HepG2 (cell line): ENCODE data around the gene ASF1B. TPM values are rescaled to one million over a fixed set of nuclear protein-coding genes. Genes with fewer than 3 reads are reported as not detected.

ENCODE experiments used
- AHR ChIP-seq: IDR thresholded peaks from 2 replicates; pipeline ENCODE4 v1.6.1; 2018; ENCODE audit warnings: missing genetic modification reagents, missing compliant biosample characterization
- HOMEZ ChIP-seq: IDR thresholded peaks from 2 replicates; pipeline ENCODE4 v1.6.1; 2016; ENCODE audit warnings: low read depth
- MED8 ChIP-seq: sonication (generic); formaldehyde crosslinking; IDR thresholded peaks from 2 replicates; pipeline ENCODE4 v1.8.1; 2023; ENCODE audit warnings: mild to moderate bottlenecking, missing genetic modification reagents; ENCODE audit not compliant: insufficient replicate concordance
- NRL ChIP-seq: sonication (generic); formaldehyde crosslinking; IDR thresholded peaks from 2 replicates; pipeline ENCODE4 v1.5.0; 2020; ENCODE audit warnings: missing genetic modification reagents, mild to moderate bottlenecking, moderate library complexity, borderline replicate concordance
- REPIN1 ChIP-seq: sonication (generic); formaldehyde crosslinking; IDR thresholded peaks from 2 replicates; pipeline ENCODE4 v1.8.0; 2022; ENCODE audit warnings: missing genetic modification reagents, low read depth, mild to moderate bottlenecking, borderline replicate concordance
- SMARCC2 ChIP-seq: fragments of 450-650 bp; IDR thresholded peaks from 2 replicates; pipeline ENCODE4 v1.6.1; 2017; ENCODE audit warnings: antibody characterized with exemption, mild to moderate bottlenecking
- TAF1 ChIP-seq: sonication (generic); formaldehyde crosslinking; IDR thresholded peaks from 2 replicates; pipeline ENCODE4 v1.4.0; 2020; ENCODE audit warnings: missing genetic modification reagents
- TCF7 ChIP-seq: sonication (generic); IDR thresholded peaks from 2 replicates; pipeline ENCODE4 v1.6.1; 2016; ENCODE audit warnings: antibody characterized with exemption, low read depth
- YEATS4 ChIP-seq: sonication (generic); formaldehyde crosslinking; IDR thresholded peaks from 2 replicates; pipeline ENCODE4 v1.4.0; 2020; ENCODE audit warnings: missing genetic modification reagents, borderline replicate concordance
- ZBTB34 ChIP-seq: sonication (generic); formaldehyde crosslinking; IDR thresholded peaks from 2 replicates; pipeline ENCODE4 v1.8.0; 2022; ENCODE audit warnings: mild to moderate bottlenecking, missing genetic modification reagents
- ZMAT3 ChIP-seq: sonication (generic); formaldehyde crosslinking; conservative IDR thresholded peaks from 2 replicates; pipeline ENCODE4 v1.7.0; 2021; ENCODE audit warnings: missing genetic modification reagents
- ZNF180 ChIP-seq: sonication (generic); formaldehyde crosslinking; IDR thresholded peaks from 2 replicates; pipeline ENCODE4 v1.4.0; 2020; ENCODE audit warnings: low read depth, missing genetic modification reagents, borderline replicate concordance
- ZNF547 ChIP-seq: sonication (generic); formaldehyde crosslinking; IDR thresholded peaks from 2 replicates; pipeline ENCODE4 v1.5.1; 2020; ENCODE audit warnings: mild to moderate bottlenecking, missing genetic modification reagents
- ZNF552 ChIP-seq: sonication (generic); formaldehyde crosslinking; IDR thresholded peaks from 2 replicates; pipeline ENCODE4 v1.9.0; 2022; ENCODE audit warnings: missing genetic modification reagents, mild to moderate bottlenecking, borderline replicate concordance
- ZNF572 ChIP-seq: sonication (generic); formaldehyde crosslinking; IDR thresholded peaks from 2 replicates; pipeline ENCODE4 v1.5.1; 2020; ENCODE audit warnings: mild to moderate bottlenecking, missing genetic modification reagents
- ZNF761 ChIP-seq: sonication (generic); formaldehyde crosslinking; conservative IDR thresholded peaks from 2 replicates; pipeline ENCODE4 v1.4.0; 2020; ENCODE audit warnings: mild to moderate bottlenecking, missing genetic modification reagents
- ZNF777 ChIP-seq: sonication (generic); formaldehyde crosslinking; IDR thresholded peaks from 2 replicates; pipeline ENCODE4 v1.4.0; 2020; ENCODE audit warnings: missing genetic modification reagents
- ZNF781 ChIP-seq: sonication (generic); formaldehyde crosslinking; IDR thresholded peaks from 2 replicates; pipeline ENCODE4 v1.5.1; 2020; ENCODE audit warnings: borderline replicate concordance, mild to moderate bottlenecking, missing genetic modification reagents; ENCODE audit errors: not compliant biosample characterization
- ZNF800 ChIP-seq: sonication (generic); formaldehyde crosslinking; IDR thresholded peaks from 2 replicates; pipeline ENCODE4 v1.4.0; 2020; ENCODE audit warnings: missing genetic modification reagents
- ZNF839 ChIP-seq: sonication (generic); formaldehyde crosslinking; IDR thresholded peaks from 2 replicates; pipeline ENCODE4 v1.4.0; 2020; ENCODE audit warnings: missing genetic modification reagents, mild to moderate bottlenecking, borderline replicate concordance
- ZSCAN5A ChIP-seq: sonication (generic); formaldehyde crosslinking; IDR thresholded peaks from 2 replicates; pipeline ENCODE4 v1.8.0; 2022; ENCODE audit warnings: mild to moderate bottlenecking, missing genetic modification reagents, borderline replicate concordance
- ZZZ3 ChIP-seq: sonication (generic); formaldehyde crosslinking; IDR thresholded peaks from 2 replicates; pipeline ENCODE4 v1.4.0; 2020; ENCODE audit warnings: missing genetic modification reagents, mild to moderate bottlenecking, borderline replicate concordance
- polyA plus RNA-seq, 8 experiments: library from polyadenylated mRNA; depleted of rRNA in 3 of 8; stranded (reverse) in 7 of 8; unstranded in 1 of 8; fragments of >200 nt; fragmentation: Illumina TruSeq in 4 of 8; extraction: Trizol in 4 of 8; gene quantifications; 2 replicates each; pipeline versions ENCODE4 v1.2.1 to v1.2.3, GENCODE V29; 2011 to 2016; ENCODE audit warnings: low read depth in 4 of 8, missing spikeins in 1 of 8, mixed read lengths in 1 of 8; ENCODE audit not compliant: insufficient read depth in 1 of 8
- total RNA-seq, 5 experiments: library from RNA; depleted of rRNA; stranded (reverse); fragments of >200 nt; fragmentation: Illumina TruSeq; extraction: Trizol; gene quantifications; 2 replicates each; pipeline ENCODE4 v1.2.3, GENCODE V29; 2016; ENCODE audit warnings: low read depth in 1 of 5

ASF1B gene
- total and polyA plus RNA-seq, 2 of the 13 experiments (the other 11 are each of a cell fraction or from before 2014, with no cell fraction given) = 18.2 to 24.8 TPM

GRCh38 chr19:14073925-14074838 is 62.2 kb downstream of the ASF1B start (continued):
- TF ChIP-seq MED8 (CRISPR knock-in tag) (no peak), ZSCAN5A (CRISPR knock-in tag) (no peak), AHR (CRISPR knock-in tag) (peak; percentile 18; the same call in 1 of the 2 replicates), ZNF552 (CRISPR knock-in tag) (0 out of 2 replicates have a peak, but pooled peaks have one; percentile 44), ZNF777 (CRISPR knock-in tag) (peak; percentile 54; the same call in 1 of the 2 replicates), ZNF781 (CRISPR knock-in tag) (no peak), SMARCC2 (no peak), ZMAT3 (CRISPR knock-in tag) (no peak; the same call in 1 of the 2 replicates), ZNF761 (no peak), NRL (CRISPR knock-in tag) (0 out of 2 replicates have a peak, but pooled peaks have one; percentile 30), ZNF180 (CRISPR knock-in tag) (no peak), ZNF800 (CRISPR knock-in tag) (peak; percentile 54; the same call in 1 of the 2 replicates), YEATS4 (CRISPR knock-in tag) (no peak; the same call in 1 of the 2 replicates), ZNF572 (CRISPR knock-in tag) (0 out of 2 replicates have a peak, but pooled peaks have one; percentile 12), ZBTB34 (no peak), HOMEZ (CRISPR knock-in tag) (no peak), ZNF839 (CRISPR knock-in tag) (no peak), ZZZ3 (no peak), TCF7 (peak; percentile 57; the same call in 1 of the 2 replicates), REPIN1 (no peak), TAF1 (CRISPR knock-in tag) (peak; percentile 8; the same call in 1 of the 2 replicates), ZNF547 (CRISPR knock-in tag) (0 out of 2 replicates have a peak, but pooled peaks have one; percentile 32)
